Measurements from ENCODE around the gene LMTK3.
A peak's percentile ranks its signal among the peaks of the same experiment; 100 is the strongest.
"Not testable (repeated sequence)": the region's sequence is repeated elsewhere in the genome, so short reads cannot be mapped to it uniquely, and the experiment has no call there.

Gene LMTK3

GRCh38 chr19:48541813-48542212 lies 30.2 kb upstream of the LMTK3 start:
- no peak for DNase-seq (ENCODE audit: low spot score)

GRCh38 chr19:48540110-48540509 lies 28.5 kb upstream of the LMTK3 start:
- no peak for DNase-seq (ENCODE audit: low spot score)

- no peak for DNase-seq (ENCODE audit: low spot score)
Measured at GRCh38 chr19:48539503-48540096, 28.0 kb upstream of the LMTK3 start.

GRCh38 chr19:48538057-48538456 lies 26.4 kb upstream of the LMTK3 start:
- not testable (repeated sequence) for DNase-seq (ENCODE audit: low spot score)

- no peak for DNase-seq (ENCODE audit: low spot score)
Measured at GRCh38 chr19:48537541-48537940, 25.9 kb upstream of the LMTK3 start.

GRCh38 chr19:48533770-48534169 lies 22.1 kb upstream of the LMTK3 start:
- no peak for DNase-seq (ENCODE audit: low spot score)

GRCh38 chr19:48530770-48531169 lies 19.1 kb upstream of the LMTK3 start:
- DNase-seq (ENCODE audit: low spot score): no peak

GRCh38 chr19:48530066-48530720 lies 18.6 kb upstream of the LMTK3 start:
- no peak for DNase-seq (ENCODE audit: low spot score)

GRCh38 chr19:48529156-48529555 lies 17.5 kb upstream of the LMTK3 start:
- DNase-seq (ENCODE audit: low spot score): no peak

- DNase-seq (ENCODE audit: low spot score): no peak
Measured at GRCh38 chr19:48524732-48525131, 13.1 kb upstream of the LMTK3 start.

- no peak for DNase-seq (ENCODE audit: low spot score)
Measured at GRCh38 chr19:48524221-48524620, 12.6 kb upstream of the LMTK3 start.

- DNase-seq (ENCODE audit: low spot score): no peak
Measured at GRCh38 chr19:48520134-48520533, 8.5 kb upstream of the LMTK3 start.

- not testable (repeated sequence) for DNase-seq (ENCODE audit: low spot score)
Measured at GRCh38 chr19:48519426-48519825, 7.8 kb upstream of the LMTK3 start.

- no peak for DNase-seq (ENCODE audit: low spot score)
Measured at GRCh38 chr19:48518207-48518606, 6.6 kb upstream of the LMTK3 start.

GRCh38 chr19:48516536-48516935 lies 4.9 kb upstream of the LMTK3 start:
- no peak for DNase-seq (ENCODE audit: low spot score)

GRCh38 chr19:48514123-48514458 lies 2.5 kb upstream of the LMTK3 start:
- DNase-seq (ENCODE audit: low spot score): no peak

GRCh38 chr19:48513289-48514122 lies 1.9 kb upstream of the LMTK3 start:
- peak; percentile 68 for DNase-seq (ENCODE audit: low spot score)

GRCh38 chr19:48512504-48513288 lies 1.1 kb upstream of the LMTK3 start:
- DNase-seq (ENCODE audit: low spot score): no peak

GRCh38 chr19:48511321-48511731 lies 309 bp downstream of the LMTK3 start:
- no peak for DNase-seq (ENCODE audit: low spot score)

GRCh38 chr19:48510421-48511268 lies 990 bp downstream of the LMTK3 start:
- DNase-seq (ENCODE audit: low spot score): peak; percentile 53
